CD4-positive, CD25-positive, alpha-beta regulatory T cell (primary cell): ENCODE measurements around the gene COL17A1. TPM values are rescaled to one million over a fixed set of nuclear protein-coding genes. Genes with fewer than 3 reads are reported as not detected.

ENCODE experiments used
- ATAC-seq, 2 donors: fragments of 150-1000 bp; cut with Tn5 transposase; one replicate each; pipeline ENCODE4 v1.10.0; 2021; ENCODE audit warnings: low read depth in 2 of 2, moderate number of reproducible peaks in 2 of 2, moderate library complexity in 1 of 2
- DNase-seq, 3 donors: peaks; one replicate each; pipeline versions ENCODE4 v3.0.0 to v3.0.0-alpha.2; 2012 to 2022; ENCODE audit warnings: mixed read lengths in 1 of 3
- H3K27ac ChIP-seq: one replicate; pipeline ENCODE4 v1.7.0; 2013; ENCODE audit warnings: mild to moderate bottlenecking, low read length; ENCODE audit not compliant: insufficient read depth, poor library complexity, severe bottlenecking
- H3K27me3 ChIP-seq: one replicate; pipeline ENCODE4 v1.7.0; 2013; ENCODE audit warnings: low read length; ENCODE audit not compliant: control insufficient read depth, insufficient read depth
- H3K36me3 ChIP-seq: one replicate; pipeline ENCODE4 v1.7.0; 2013; ENCODE audit warnings: mild to moderate bottlenecking, low read length, moderate library complexity; ENCODE audit not compliant: control insufficient read depth, insufficient read depth
- H3K4me1 ChIP-seq: 2 replicates; pipeline ENCODE4 v1.7.0; 2013; ENCODE audit warnings: mild to moderate bottlenecking, low read length; ENCODE audit not compliant: insufficient read depth, control insufficient read depth, poor library complexity, severe bottlenecking
- H3K4me3 ChIP-seq: one replicate; pipeline ENCODE4 v1.7.0; 2013; ENCODE audit warnings: low read depth, mild to moderate bottlenecking, low read length, moderate library complexity
- H3K9me3 ChIP-seq, 2 experiments: 1 replicate in 1 of 2; 2 replicates in 1 of 2; pipeline ENCODE4 v1.7.0; 2013; ENCODE audit warnings: low read length in 2 of 2, mild to moderate bottlenecking in 1 of 2, moderate library complexity in 1 of 2; ENCODE audit not compliant: control insufficient read depth in 2 of 2
- H3K27ac Mint-ChIP-seq, 3 donors: one replicate each; pipeline ENCODE4 v1.8.0; 2020 to 2022; ENCODE audit warnings: mild to moderate bottlenecking in 3 of 3, mixed read lengths in 3 of 3, moderate library complexity in 2 of 3
- H3K27me3 Mint-ChIP-seq: one replicate; pipeline ENCODE4 v1.8.0; 2022; ENCODE audit warnings: mild to moderate bottlenecking, mixed read lengths
- H3K36me3 Mint-ChIP-seq: one replicate; pipeline ENCODE4 v1.8.0; 2020; ENCODE audit warnings: mixed read lengths
- H3K4me1 Mint-ChIP-seq, 4 donors: one replicate each; pipeline ENCODE4 v1.8.0; 2020 to 2022; ENCODE audit warnings: mixed read lengths in 4 of 4, mild to moderate bottlenecking in 1 of 4
- H3K4me3 Mint-ChIP-seq, 4 donors: one replicate each; pipeline ENCODE4 v1.8.0; 2020 to 2022; ENCODE audit warnings: mild to moderate bottlenecking in 4 of 4, mixed read lengths in 4 of 4, moderate library complexity in 3 of 4
- H3K9me3 Mint-ChIP-seq, 7 donors: one replicate each; pipeline ENCODE4 v1.8.0; 2020 to 2022; ENCODE audit warnings: mixed read lengths in 7 of 7, mild to moderate bottlenecking in 3 of 7, moderate library complexity in 2 of 7
- polyA plus RNA-seq, 4 donors: library from polyadenylated mRNA; unstranded; fragments of 300-500 nt; fragmentation: Illumina TruSeq; gene quantifications; one replicate each; pipeline ENCODE4 v1.2.3, GENCODE V29; 2021
- total RNA-seq: library from RNA; stranded (reverse); gene quantifications from one replicate; pipeline ENCODE4 v1.2.3, GENCODE V29; 2022

Gene COL17A1
- total and polyA plus RNA-seq, 5 donors from 2014 or later: 0.24 TPM; not detected in 4

GRCh38 chr10:104028146-104028545 lies 57.5 kb downstream of the COL17A1 start:
- Histone ChIP-seq H3K4me1 (no peaks in the 10 kb centered on the region), H3K4me3 (no peak overlapping the region), H3K36me3 (peaks cover 60% of the 10 kb centered on the region), H3K27ac (no peak overlapping the region), H3K27me3 (no peaks in the 10 kb centered on the region), H3K9me3 (no peaks in the 10 kb centered on the region)
- Mint-ChIP-seq H3K27ac (peak overlapping the region in 1 of 3 donors; percentile 6), H3K4me3 (no peak overlapping the region), H3K36me3 (peaks cover 43% of the 10 kb centered on the region), H3K4me1 (peaks cover 0 to 16% (median 5%) of the 10 kb centered on the region in 4 donors), H3K9me3 (no peaks in the 10 kb centered on the region), H3K27me3 (no peaks in the 10 kb centered on the region)
- DNase-seq: peak in 2 of 3 donors; percentile 14 to 28
- ATAC-seq: peak; percentile 65 to 81

DNA sequence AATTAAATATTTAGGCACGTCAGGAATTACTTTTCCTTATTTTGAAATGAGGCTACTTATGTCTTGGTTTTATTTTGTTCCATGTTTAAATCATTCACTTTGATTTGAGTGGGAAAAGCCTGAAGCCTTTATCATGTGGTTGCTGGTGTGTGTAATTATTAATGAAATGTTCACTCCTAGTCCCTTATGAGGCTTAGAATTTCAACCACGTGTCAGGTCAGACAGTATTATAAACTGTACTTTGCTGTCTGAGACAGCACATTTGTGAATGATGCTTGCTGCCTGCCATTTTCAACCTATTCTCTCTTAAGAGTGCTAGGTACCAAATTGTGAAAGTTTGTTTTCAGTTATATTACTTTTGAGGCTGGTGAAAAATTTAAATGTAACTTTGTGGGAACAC lies 58.9 kb downstream of the COL17A1 start:
- Histone ChIP-seq H3K4me3 (no peak overlapping the region), H3K9me3 (no peaks in the 10 kb centered on the region), H3K27ac (no peak overlapping the region), H3K27me3 (no peaks in the 10 kb centered on the region), H3K36me3 (peaks cover 65% of the 10 kb centered on the region), H3K4me1 (no peaks in the 10 kb centered on the region)
- Mint-ChIP-seq H3K9me3 (no peaks in the 10 kb centered on the region), H3K36me3 (peaks cover 45% of the 10 kb centered on the region), H3K4me1 (peaks cover 0 to 16% (median 5%) of the 10 kb centered on the region in 4 donors), H3K27ac (peak overlapping the region in 1 of 3 donors; percentile 6), H3K27me3 (no peaks in the 10 kb centered on the region), H3K4me3 (no peak overlapping the region)
- DNase-seq (no peak), ATAC-seq (no peak)

DNA sequence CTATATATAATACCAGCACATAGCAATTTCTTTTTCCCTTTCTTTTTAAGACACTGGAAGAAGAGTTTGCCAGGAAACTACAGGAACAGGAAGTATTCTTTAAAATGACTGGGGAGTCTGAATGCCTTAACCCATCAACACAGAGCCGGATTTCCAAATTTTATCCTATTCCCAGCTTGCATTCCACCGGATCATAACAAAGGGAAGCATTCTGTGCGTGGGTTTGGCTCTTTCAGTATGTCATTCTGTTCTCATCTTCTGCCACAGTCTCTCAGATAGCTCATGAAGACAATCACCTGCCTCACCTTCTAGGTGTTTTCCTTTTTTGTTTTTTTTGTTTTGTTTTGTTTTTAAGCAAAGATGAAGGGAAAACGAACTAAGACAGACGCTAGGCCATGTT lies 60.2 kb downstream of the COL17A1 start:
- no peak overlapping the region for H3K4me3 ChIP-seq
- Mint-ChIP-seq H3K27me3 (no peaks in the 10 kb centered on the region), H3K4me1 (peaks cover 0 to 16% (median 5%) of the 10 kb centered on the region in 4 donors), H3K9me3 (no peaks in the 10 kb centered on the region), H3K4me3 (no peak overlapping the region), H3K36me3 (peaks cover 53% of the 10 kb centered on the region), H3K27ac (no peak overlapping the region)
- H3K36me3 ChIP-seq: peaks cover 77% of the 10 kb centered on the region
- H3K4me1 ChIP-seq: no peaks in the 10 kb centered on the region
- no peak overlapping the region for H3K27ac ChIP-seq
- H3K9me3 ChIP-seq: no peaks in the 10 kb centered on the region
- no peaks in the 10 kb centered on the region for H3K27me3 ChIP-seq
- no peak for DNase-seq
- no peak for ATAC-seq

GRCh38 chr10:104022026-104022425 lies 63.7 kb downstream of the COL17A1 start:
- no peak for ATAC-seq
- no peak overlapping the region for H3K4me3 ChIP-seq
- H3K27me3 Mint-ChIP-seq: no peaks in the 10 kb centered on the region
- H3K36me3 Mint-ChIP-seq: peaks cover 56% of the 10 kb centered on the region
- H3K36me3 ChIP-seq: peaks cover 84% of the 10 kb centered on the region
- H3K27ac ChIP-seq: no peak overlapping the region
- H3K27me3 ChIP-seq: no peaks in the 10 kb centered on the region
- no peak for DNase-seq
- H3K4me1 ChIP-seq: no peaks in the 10 kb centered on the region
- H3K9me3 Mint-ChIP-seq: no peaks in the 10 kb centered on the region
- H3K4me3 Mint-ChIP-seq: no peak overlapping the region
- peak overlapping the region; percentile 19 to 86 (median 70) for H3K27ac Mint-ChIP-seq
- H3K9me3 ChIP-seq: no peaks in the 10 kb centered on the region
- H3K4me1 Mint-ChIP-seq: peaks cover 0 to 7% (median 3%) of the 10 kb centered on the region in 4 donors

- H3K9me3 Mint-ChIP-seq: no peaks in the 10 kb centered on the region
- ATAC-seq (no peak), DNase-seq (no peak)
- H3K9me3 ChIP-seq: no peaks in the 10 kb centered on the region
- H3K36me3 Mint-ChIP-seq: peaks cover 56% of the 10 kb centered on the region
- H3K27ac Mint-ChIP-seq: peak overlapping the region in 1 of 3 donors; percentile 19
- H3K27me3 Mint-ChIP-seq: no peaks in the 10 kb centered on the region
- no peak overlapping the region for H3K4me3 ChIP-seq
- H3K36me3 ChIP-seq: peaks cover 77% of the 10 kb centered on the region
- no peak overlapping the region for H3K27ac ChIP-seq
- H3K4me3 Mint-ChIP-seq: no peak overlapping the region
- H3K4me1 Mint-ChIP-seq: peaks cover 0 to 7% (median 2%) of the 10 kb centered on the region in 4 donors
- H3K27me3 ChIP-seq: no peaks in the 10 kb centered on the region
- H3K4me1 ChIP-seq: no peaks in the 10 kb centered on the region
Measured at GRCh38 chr10:104021246-104021645, 64.4 kb downstream of the COL17A1 start.

GRCh38 chr10:104020020-104020419 lies 65.7 kb downstream of the COL17A1 start:
- H3K27me3 ChIP-seq: no peaks in the 10 kb centered on the region
- H3K27me3 Mint-ChIP-seq: no peaks in the 10 kb centered on the region
- H3K9me3 Mint-ChIP-seq: no peaks in the 10 kb centered on the region
- peaks cover 51% of the 10 kb centered on the region for H3K36me3 Mint-ChIP-seq
- peaks cover 0 to 7% (median 2%) of the 10 kb centered on the region in 4 donors for H3K4me1 Mint-ChIP-seq
- ATAC-seq (no peak), DNase-seq (no peak)
- peaks cover 65% of the 10 kb centered on the region for H3K36me3 ChIP-seq
- H3K9me3 ChIP-seq: no peaks in the 10 kb centered on the region
- H3K4me3 ChIP-seq: no peak overlapping the region
- H3K27ac ChIP-seq: no peak overlapping the region
- peak overlapping the region in 2 of 3 donors; percentile 35 to 48 for H3K27ac Mint-ChIP-seq
- no peak overlapping the region for H3K4me3 Mint-ChIP-seq
- H3K4me1 ChIP-seq: no peaks in the 10 kb centered on the region

GRCh38 chr10:104018471-104018870 lies 67.2 kb downstream of the COL17A1 start:
- H3K9me3 ChIP-seq: no peaks in the 10 kb centered on the region
- H3K27ac ChIP-seq: no peak overlapping the region
- peaks cover 38% of the 10 kb centered on the region for H3K36me3 Mint-ChIP-seq
- no peaks in the 10 kb centered on the region for H3K27me3 ChIP-seq
- no peak overlapping the region for H3K27ac Mint-ChIP-seq
- H3K27me3 Mint-ChIP-seq: no peaks in the 10 kb centered on the region
- ATAC-seq (no peak), DNase-seq (no peak)
- H3K36me3 ChIP-seq: peaks cover 51% of the 10 kb centered on the region
- H3K9me3 Mint-ChIP-seq: no peaks in the 10 kb centered on the region
- no peak overlapping the region for H3K4me3 Mint-ChIP-seq
- peaks cover 0 to 7% (median 3%) of the 10 kb centered on the region in 4 donors for H3K4me1 Mint-ChIP-seq
- H3K4me1 ChIP-seq: no peaks in the 10 kb centered on the region
- H3K4me3 ChIP-seq: no peak overlapping the region

DNA sequence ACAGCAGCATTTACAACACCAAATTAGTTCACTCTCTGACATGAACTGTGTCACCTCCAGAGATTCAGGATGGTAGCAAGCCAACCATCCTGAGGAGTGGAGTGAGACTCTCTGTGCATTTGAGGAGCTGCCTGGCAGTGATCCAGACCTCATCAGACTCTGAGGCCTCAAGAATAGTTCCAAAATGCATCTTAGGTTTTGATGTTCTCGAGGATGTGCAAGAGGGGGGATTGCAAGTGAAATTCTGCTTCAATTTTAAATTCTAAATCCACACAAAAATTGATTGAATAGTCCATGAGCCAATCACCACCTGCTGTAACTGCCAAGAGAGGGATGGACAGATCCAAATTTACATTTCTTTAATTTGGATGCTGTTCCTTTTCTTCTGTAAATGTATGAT lies 69.0 kb downstream of the COL17A1 start:
- Mint-ChIP-seq H3K4me3 (no peak overlapping the region), H3K36me3 (peaks cover 25% of the 10 kb centered on the region), H3K27me3 (no peaks in the 10 kb centered on the region), H3K4me1 (peaks cover 0 to 7% (median 3%) of the 10 kb centered on the region in 4 donors), H3K9me3 (no peaks in the 10 kb centered on the region), H3K27ac (no peak overlapping the region)
- Histone ChIP-seq H3K36me3 (peaks cover 46% of the 10 kb centered on the region), H3K27me3 (no peaks in the 10 kb centered on the region), H3K9me3 (no peaks in the 10 kb centered on the region), H3K4me1 (no peaks in the 10 kb centered on the region), H3K4me3 (no peak overlapping the region), H3K27ac (no peak overlapping the region)
- ATAC-seq: no peak
- no peak for DNase-seq
